Spinal cord (tissue), 10 donors: Measurements from ENCODE around the gene TVP23A. TPM values are rescaled to one million over a fixed set of nuclear protein-coding genes. Genes with fewer than 3 reads are reported as not detected.

Experiments used
- DNase-seq, 6 donors: peaks; one replicate each; pipeline versions ENCODE4 v3.0.0 to v3.0.0-alpha.2; 2013 to 2015; ENCODE audit warnings: low spot score in 6 of 6, low read depth in 4 of 6
- H3K27ac ChIP-seq: one replicate; pipeline ENCODE4 v1.5.1; 2013; ENCODE audit warnings: low read depth, low read length, control low read depth
- H3K27me3 ChIP-seq: one replicate; pipeline ENCODE4 v1.6.1; 2013; ENCODE audit warnings: low read length; ENCODE audit not compliant: control insufficient read depth, insufficient read depth
- H3K36me3 ChIP-seq: one replicate; pipeline ENCODE4 v1.6.1; 2013; ENCODE audit warnings: low read length; ENCODE audit not compliant: control insufficient read depth, insufficient read depth
- H3K4me1 ChIP-seq: one replicate; pipeline ENCODE4 v1.6.1; 2013; ENCODE audit warnings: low read length; ENCODE audit not compliant: control insufficient read depth, insufficient read depth
- H3K4me3 ChIP-seq: one replicate; pipeline ENCODE4 v1.5.1; 2013; ENCODE audit warnings: low read depth, low read length, control low read depth
- H3K9me3 ChIP-seq: one replicate; pipeline ENCODE4 v1.6.1; 2013; ENCODE audit warnings: low read length; ENCODE audit not compliant: control insufficient read depth, insufficient read depth
- WGBS: methylation state at CpG from one replicate; pipeline ENCODE4 v1.1.5; 2013; ENCODE audit warnings: missing lambda C conversion rate; ENCODE audit not compliant: insufficient coverage; 5-methylcytosine and 5-hydroxymethylcytosine counted together
- polyA plus RNA-seq, 2 donors: library from polyadenylated mRNA; unstranded; fragments of 120-200 nt; gene quantifications; one replicate each; pipeline ENCODE4 v1.2.1, GENCODE V29; 2013; ENCODE audit not compliant: insufficient read length in 2 of 2
- small RNA-seq: library from RNA; depleted of rRNA; stranded (forward); fragments of <200 nt; gene quantifications from one replicate; pipeline ENCODE3, GENCODE V24; 2014; ENCODE audit warnings: low replicate concordance
- total RNA-seq, 2 donors: library from RNA; depleted of rRNA in 1 of 2; stranded (reverse); fragments of 120-200 nt in 1 of 2; fragments of >200 nt in 1 of 2; gene quantifications; one replicate each; pipeline versions ENCODE4 v1.2.3 to v1.2.4, GENCODE V29; 2013 to 2014
- donor health status: healthy.

Gene TVP23A
- total and polyA plus RNA-seq, 4 donors, result 8.5 to 27.3 (median 16.0) TPM

- Histone ChIP-seq H3K4me1 (no peaks in the 10 kb centered on the region), H3K36me3 (no peaks in the 10 kb centered on the region), H3K9me3 (no peaks in the 10 kb centered on the region), H3K27ac (no peak overlapping the region), H3K27me3 (no peaks in the 10 kb centered on the region), H3K4me3 (no peak overlapping the region)
- WGBS, result 82% methylated on average over 9 of the region's 19 CpGs
- DNase-seq, result peak in 1 of 6 donors; percentile 55
Measured at GRCh38 chr16:10729104-10730048, 89.2 kb downstream of the TVP23A start.

- Histone ChIP-seq H3K4me3 (no peak overlapping the region), H3K27ac (no peak overlapping the region), H3K9me3 (no peaks in the 10 kb centered on the region), H3K27me3 (no peaks in the 10 kb centered on the region), H3K36me3 (no peaks in the 10 kb centered on the region), H3K4me1 (no peaks in the 10 kb centered on the region)
- WGBS, result 67% methylated on average over 16 of the region's 16 CpGs
- DNase-seq, result peak in 1 of 6 donors; percentile 83
Measured at GRCh38 chr16:10728003-10728887, 90.3 kb downstream of the TVP23A start.

Small RNAs within 50 kb of the gene (small RNA-seq; reads per million reads assigned to genes)
- not detected for gene MTND4LP24
- gene MTND6P33, result not detected

Other genes with a start within 250 kb of the TVP23A start
- gene EMP2, start 238.2 kb downstream of the TVP23A start, total RNA-seq, result 10 to 100 TPM; 30.0 to 40.9 TPM
- gene EMP2, start 238.2 kb downstream of the TVP23A start, polyA plus RNA-seq, result 10 to 100 TPM; 19.7 to 31.9 TPM
- under 1 TPM; 0.28 to 0.69 TPM for gene TEKT5, start 123.9 kb downstream of the TVP23A start, total RNA-seq
- under 1 TPM; 0.27 to 0.51 TPM for gene TEKT5, start 123.9 kb downstream of the TVP23A start, polyA plus RNA-seq
- 10 to 100 TPM; 13.1 to 34.2 TPM for gene NUBP1, start 75.0 kb downstream of the TVP23A start, total RNA-seq
- gene NUBP1, start 75.0 kb downstream of the TVP23A start, polyA plus RNA-seq, result 10 to 100 TPM; 25.6 to 29.8 TPM
- 1 to 10 TPM; 1.2 to 4.2 TPM for gene CIITA, start 58.4 kb upstream of the TVP23A start, total RNA-seq
- 1 to 10 TPM; 1.2 to 2.1 TPM for gene CIITA, start 58.4 kb upstream of the TVP23A start, polyA plus RNA-seq
- 10 to 100 TPM; 22.0 to 44.0 TPM for gene DEXI, start 123.7 kb upstream of the TVP23A start, total RNA-seq
- 10 to 100 TPM; 48.3 to 50.3 TPM for gene DEXI, start 123.7 kb upstream of the TVP23A start, polyA plus RNA-seq
- 10 to 100 TPM; 19.5 to 23.0 TPM for gene CLEC16A, start 125.8 kb upstream of the TVP23A start, total RNA-seq
- gene CLEC16A, start 125.8 kb upstream of the TVP23A start, polyA plus RNA-seq, result 10 to 100 TPM; 27.3 to 38.4 TPM